MCF 10A (cell line): ENCODE results near the gene COLEC11. TPM values are rescaled to one million over a fixed set of nuclear protein-coding genes. Genes with fewer than 3 reads are reported as not detected.
A peak's percentile ranks its signal among the peaks of the same experiment; 100 is the strongest.

ENCODE experiments used
- BruUV-seq: library from RNA; stranded (reverse); fragments of 400-500 nt; replicated peaks from 2 replicates; lab custom pipeline; 2021; lab: Mats Ljungman, UMichigan
- CTCF ChIA-PET: fragments of 300-600 bp; sonication (Branson Sonifier 250); formaldehyde crosslinking; extraction: SDS; loops from one replicate; lab custom pipeline; 2021; ENCODE audit warnings: antibody characterized with exemption, inconsistent platforms; lab: Yijun Ruan, JAX
- POLR2A ChIA-PET: fragments of 300-600, 350-650 bp; sonication (Branson Sonifier 250); formaldehyde crosslinking; extraction: SDS; loops from one replicate; lab custom pipeline; 2020; ENCODE audit warnings: antibody characterized with exemption, inconsistent platforms; lab: Yijun Ruan, JAX
- DNase-seq: peaks from one replicate; pipeline ENCODE4 v3.0.0-alpha.2; 2018; ENCODE audit not compliant: unreplicated experiment
- H3K27ac Mint-ChIP-seq: one replicate; pipeline ENCODE4 v1.8.0; 2022; ENCODE audit warnings: mild to moderate bottlenecking, low read depth, mixed read lengths; ENCODE audit not compliant: unreplicated experiment
- H3K27me3 Mint-ChIP-seq: one replicate; pipeline ENCODE4 v1.8.0; 2022; ENCODE audit warnings: mixed read lengths; ENCODE audit not compliant: insufficient read depth, unreplicated experiment
- H3K36me3 Mint-ChIP-seq: one replicate; pipeline ENCODE4 v1.8.0; 2022; ENCODE audit warnings: mild to moderate bottlenecking, moderate library complexity, mixed read lengths; ENCODE audit not compliant: insufficient read depth, unreplicated experiment
- H3K4me1 Mint-ChIP-seq: one replicate; pipeline ENCODE4 v1.8.0; 2022; ENCODE audit warnings: mixed read lengths; ENCODE audit not compliant: insufficient read depth, unreplicated experiment
- H3K4me3 Mint-ChIP-seq: one replicate; pipeline ENCODE4 v1.8.0; 2022; ENCODE audit warnings: mild to moderate bottlenecking, moderate library complexity, mixed read lengths; ENCODE audit not compliant: unreplicated experiment
- H3K9me3 Mint-ChIP-seq: one replicate; pipeline ENCODE4 v1.8.0; 2022; ENCODE audit warnings: mixed read lengths; ENCODE audit not compliant: unreplicated experiment
- intact Hi-C: fragments of 100-400 bp; cut with micrococcal nuclease; formaldehyde crosslinking; loops from 2 replicates; pipeline ENCODE4 v1.14.1; 2022
- total RNA-seq: library from RNA; stranded (reverse); gene quantifications from 2 replicates; pipeline ENCODE4 v1.2.3, GENCODE V29; 2022
- TF ChIP-seq, protein P1 (sequence below): fragments of 200-600 bp; IDR thresholded peaks from one replicate; pipeline ENCODE4 v1.8.0; 2022; ENCODE audit warnings: antibody characterized with exemption, mild to moderate bottlenecking; ENCODE audit not compliant: unreplicated experiment

The COLEC11 gene
- total RNA-seq, 1 experiment from 2014 or later, result not detected

DNA sequence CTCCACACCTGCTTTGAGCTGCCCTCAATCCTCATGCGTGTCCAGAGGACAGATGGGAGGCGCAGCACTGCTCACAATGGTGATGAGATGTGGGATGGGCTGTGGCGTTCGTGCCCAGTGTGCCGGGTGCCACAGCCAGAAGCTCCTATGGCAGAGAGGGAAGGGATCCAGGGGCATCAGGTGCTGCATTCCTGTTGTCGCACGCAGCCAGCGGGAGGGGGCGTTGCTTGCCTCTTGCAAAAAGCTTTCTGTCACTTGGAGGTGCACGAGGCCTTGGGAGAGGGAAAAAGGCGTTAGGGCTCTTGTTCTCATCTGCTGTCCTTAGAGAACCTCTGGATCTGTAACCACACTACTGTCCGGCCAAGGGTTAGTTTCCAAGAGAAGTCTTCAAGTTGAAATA is 33.9 kb downstream of the COLEC11 start:
- intact Hi-C loops, result no loop called here
- no peak overlapping the region for H3K4me3 Mint-ChIP-seq
- ChIA-PET CTCF (no interaction called here), POLR2A (interaction anchor here (1.6 kb wide), 1 partner anchor 8 kb away, joined by 7 read pairs; no protein-coding TSS in a partner anchor)
- BruUV-seq, result no TSS peak
- H3K4me1 Mint-ChIP-seq, result peaks cover 9% of the 10 kb centered on the region
- no peaks in the 10 kb centered on the region for H3K36me3 Mint-ChIP-seq
- TF ChIP-seq, protein P1, sequence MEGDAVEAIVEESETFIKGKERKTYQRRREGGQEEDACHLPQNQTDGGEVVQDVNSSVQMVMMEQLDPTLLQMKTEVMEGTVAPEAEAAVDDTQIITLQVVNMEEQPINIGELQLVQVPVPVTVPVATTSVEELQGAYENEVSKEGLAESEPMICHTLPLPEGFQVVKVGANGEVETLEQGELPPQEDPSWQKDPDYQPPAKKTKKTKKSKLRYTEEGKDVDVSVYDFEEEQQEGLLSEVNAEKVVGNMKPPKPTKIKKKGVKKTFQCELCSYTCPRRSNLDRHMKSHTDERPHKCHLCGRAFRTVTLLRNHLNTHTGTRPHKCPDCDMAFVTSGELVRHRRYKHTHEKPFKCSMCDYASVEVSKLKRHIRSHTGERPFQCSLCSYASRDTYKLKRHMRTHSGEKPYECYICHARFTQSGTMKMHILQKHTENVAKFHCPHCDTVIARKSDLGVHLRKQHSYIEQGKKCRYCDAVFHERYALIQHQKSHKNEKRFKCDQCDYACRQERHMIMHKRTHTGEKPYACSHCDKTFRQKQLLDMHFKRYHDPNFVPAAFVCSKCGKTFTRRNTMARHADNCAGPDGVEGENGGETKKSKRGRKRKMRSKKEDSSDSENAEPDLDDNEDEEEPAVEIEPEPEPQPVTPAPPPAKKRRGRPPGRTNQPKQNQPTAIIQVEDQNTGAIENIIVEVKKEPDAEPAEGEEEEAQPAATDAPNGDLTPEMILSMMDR, result no peak
- no peak overlapping the region for H3K27ac Mint-ChIP-seq
- H3K9me3 Mint-ChIP-seq, result peaks cover 1% of the 10 kb centered on the region
- peak; percentile 22 for DNase-seq
- H3K27me3 Mint-ChIP-seq, result no peaks in the 10 kb centered on the region

DNA sequence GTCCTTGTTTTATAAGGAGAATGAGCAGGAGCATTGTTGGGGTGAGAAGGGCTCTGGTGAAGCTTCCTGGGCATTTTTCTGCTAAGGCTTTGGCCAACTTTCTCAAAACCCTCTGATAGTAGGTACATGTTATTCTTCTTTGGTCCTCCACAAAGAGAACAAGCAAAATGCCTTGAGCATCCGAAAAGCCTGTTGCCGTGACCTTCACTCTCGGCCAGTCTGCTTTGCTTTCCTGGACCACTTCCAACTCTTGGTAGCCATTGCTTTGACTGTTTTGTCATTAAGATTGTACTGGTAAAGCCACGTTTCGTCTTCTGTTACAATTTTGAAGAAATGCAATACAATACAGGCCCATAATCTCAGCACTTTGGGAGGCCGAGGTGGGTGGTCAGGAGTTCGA is 35.7 kb downstream of the COLEC11 start:
- no peaks in the 10 kb centered on the region for H3K36me3 Mint-ChIP-seq
- no peaks in the 10 kb centered on the region for H3K27me3 Mint-ChIP-seq
- no peak for DNase-seq
- TF ChIP-seq, protein P1, result no peak
- no peaks in the 10 kb centered on the region for H3K9me3 Mint-ChIP-seq
- ChIA-PET CTCF (no interaction called here), POLR2A (no interaction called here)
- H3K4me1 Mint-ChIP-seq, result peaks cover 14% of the 10 kb centered on the region
- intact Hi-C loops, result no loop called here
- no TSS peak for BruUV-seq
- H3K27ac Mint-ChIP-seq, result no peak overlapping the region
- H3K4me3 Mint-ChIP-seq, result no peak overlapping the region

DNA sequence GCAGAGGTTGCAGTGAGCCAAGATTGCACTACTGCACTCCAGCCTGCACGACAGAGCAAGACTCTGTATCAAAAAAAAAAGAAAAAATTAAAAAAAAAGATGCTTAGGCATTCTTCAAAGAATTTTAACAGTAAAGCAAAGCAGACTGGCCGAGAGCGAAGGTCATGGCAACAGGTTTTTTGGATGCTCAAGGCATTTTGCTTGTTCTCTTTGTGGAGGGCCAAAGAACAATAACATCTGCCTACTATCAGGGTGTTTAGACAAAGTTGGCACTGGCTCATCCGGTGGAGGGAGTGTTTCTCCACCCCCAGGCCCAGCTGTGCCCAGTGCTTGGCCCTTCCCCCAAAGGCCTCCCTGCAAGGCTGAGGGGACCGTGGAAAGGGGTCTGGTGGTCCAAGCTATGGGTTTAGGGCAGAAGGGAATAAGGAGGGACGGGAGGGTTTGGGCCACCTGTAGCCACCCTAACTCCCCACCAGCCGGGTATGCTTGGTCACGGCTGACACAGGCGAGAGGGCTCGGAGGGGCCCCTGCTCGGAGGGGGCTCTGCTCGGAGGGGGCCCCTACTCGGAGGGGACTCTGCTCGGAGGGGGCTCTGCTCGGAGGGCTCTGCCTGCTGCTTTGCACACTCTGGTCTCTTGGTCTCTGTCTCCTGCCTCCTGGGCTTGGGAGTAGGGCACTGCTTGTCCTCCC is 36.4 kb downstream of the COLEC11 start:
- Mint-ChIP-seq H3K36me3 (no peaks in the 10 kb centered on the region), H3K4me1 (peaks cover 14% of the 10 kb centered on the region), H3K4me3 (no peak overlapping the region), H3K27ac (no peak overlapping the region), H3K27me3 (no peaks in the 10 kb centered on the region), H3K9me3 (no peaks in the 10 kb centered on the region)
- CTCF ChIA-PET, result no interaction called here
- TF ChIP-seq, protein P1, result no peak
- no TSS peak for BruUV-seq
- intact Hi-C loops, result no loop called here
- no peak for DNase-seq
- POLR2A ChIA-PET, result no interaction called here

DNA sequence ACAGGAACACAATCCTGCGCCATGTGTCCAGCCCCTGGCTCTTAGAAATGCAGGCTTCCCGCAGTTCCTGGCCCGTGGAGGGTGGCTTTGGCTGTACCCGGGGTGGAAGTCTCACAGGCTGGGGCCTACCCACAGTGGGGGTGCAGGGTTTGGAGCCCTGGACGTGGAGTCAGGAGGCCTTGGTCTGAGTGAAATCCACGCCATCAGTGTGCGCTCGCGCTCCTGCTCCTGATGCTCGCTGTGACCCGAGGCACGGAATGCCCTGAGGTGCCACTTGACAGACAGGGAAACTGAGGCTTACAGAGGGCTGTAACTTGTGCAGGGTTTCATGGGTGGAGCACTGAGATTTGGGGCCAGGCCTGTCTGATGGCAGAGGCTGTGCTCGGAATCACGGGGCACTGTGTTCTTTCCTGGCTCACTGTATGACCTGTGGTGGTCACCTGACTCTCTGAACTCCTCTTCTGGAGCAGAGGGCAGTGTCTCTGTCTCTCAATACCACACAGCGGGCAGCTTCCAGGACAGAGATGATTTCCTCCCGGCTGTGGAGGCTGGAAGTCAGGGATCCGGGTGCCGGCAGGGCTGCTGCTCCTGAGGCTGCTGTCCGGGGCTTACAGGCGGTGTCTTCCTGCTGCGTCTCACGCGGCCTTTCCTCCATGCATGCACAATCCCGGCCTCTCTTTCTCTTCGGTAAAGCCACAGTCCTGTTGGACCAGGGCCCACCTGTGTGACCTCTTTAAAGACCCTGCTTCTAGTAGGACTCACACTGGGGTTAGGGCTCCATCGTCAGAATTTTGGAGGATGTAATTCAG is 37.1 kb downstream of the COLEC11 start:
- ChIA-PET POLR2A (interaction anchor here (0.5 to 3.1 kb wide), 7 partner anchors 8 to 74 kb away, joined by 3 to 25 read pairs (median 7); partner anchors contain the start of gene RNASEH1), CTCF (interaction anchor here (0.6 to 1.8 kb wide), 3 partner anchors 8 to 173 kb away, joined by 3 to 9 read pairs (median 5); no protein-coding TSS in a partner anchor)
- Mint-ChIP-seq H3K4me1 (peaks cover 14% of the 10 kb centered on the region), H3K4me3 (no peak overlapping the region), H3K9me3 (no peaks in the 10 kb centered on the region), H3K27ac (no peak overlapping the region), H3K27me3 (no peaks in the 10 kb centered on the region), H3K36me3 (no peaks in the 10 kb centered on the region)
- BruUV-seq, result no TSS peak
- DNase-seq, result no peak
- TF ChIP-seq, protein P1, result no peak
- intact Hi-C loops, result no loop called here
